ENCODE measurements around the gene SLC35F5. TPM values are rescaled to one million over a fixed set of nuclear protein-coding genes. Genes with fewer than 3 reads are reported as not detected.
"Not testable (repeated sequence)": the region's sequence is repeated elsewhere in the genome, so short reads cannot be mapped to it uniquely, and the experiment has no call there.

SLC35F5 gene
- total and polyA plus RNA-seq, 2 of the 4 experiments (the other 2 are of a cell fraction) = 30.5 to 93.4 TPM

DNA sequence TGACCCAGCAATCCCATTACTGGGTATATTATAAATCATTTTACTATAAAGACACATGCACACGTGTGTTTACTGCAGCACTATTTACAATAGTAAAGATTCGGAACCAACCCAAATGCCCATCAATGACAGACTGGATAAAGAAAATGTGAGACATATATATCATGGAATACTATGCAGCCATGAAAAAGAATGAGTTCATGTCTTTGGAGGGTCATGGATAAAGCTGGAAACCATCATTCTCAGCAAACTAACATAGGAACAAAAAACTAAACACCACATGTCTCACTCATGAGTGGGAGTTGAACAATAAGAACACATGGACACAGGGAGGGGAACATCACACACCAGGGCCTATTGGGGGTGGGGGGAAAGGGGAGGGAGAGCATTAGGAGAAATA is 58.2 kb downstream of the SLC35F5 start:
- H3K9me1 ChIP-seq (ENCODE audit: insufficient read depth, low read length); ATAC-seq (ENCODE audit: low read depth); DNase-seq; H3K9ac ChIP-seq (ENCODE audit: low read depth, low read length); H2AK5ac ChIP-seq (ENCODE audit: low read depth, low read length); intact Hi-C loops (cut with micrococcal nuclease); H3K23ac ChIP-seq (ENCODE audit: low read depth, low read length); dilution Hi-C loops (cut with HindIII; ENCODE audit: low sequenced_read_pairs, unreplicated experiment); H3K4me1 ChIP-seq (ENCODE audit: control insufficient read depth, insufficient read depth, low read length); H3K27me3 ChIP-seq (ENCODE audit: control insufficient read depth, insufficient read depth, low read length); H3K4ac ChIP-seq (ENCODE audit: low read depth, low read length); H2BK5ac ChIP-seq (ENCODE audit: low read depth, low read length, poor library complexity, severe bottlenecking); H2BK120ac ChIP-seq (ENCODE audit: low read depth, low read length); H4K20me1 ChIP-seq (ENCODE audit: insufficient read depth, low read length); H2BK15ac ChIP-seq (ENCODE audit: low read depth, low read length); H3K4me3 ChIP-seq (ENCODE audit: insufficient read depth, low read depth, low read length); H4K8ac ChIP-seq (ENCODE audit: low read depth in 2 of 2, low read length in 2 of 2); H3K18ac ChIP-seq (ENCODE audit: low read depth, low read length); H3K9me3 ChIP-seq (ENCODE audit: control insufficient read depth, insufficient read depth, low read length); H2AK9ac ChIP-seq (replicated peaks; ENCODE audit: low read depth, low read length, poor library complexity); H2BK20ac ChIP-seq (ENCODE audit: low read depth, low read length); H3K4me2 ChIP-seq (ENCODE audit: low read depth, low read length); H3K36me3 ChIP-seq (ENCODE audit: control insufficient read depth, insufficient read depth, low read length); H4K5ac ChIP-seq (ENCODE audit: low read depth, low read length); H3K79me1 ChIP-seq (ENCODE audit: low read depth in 1 of 2, low read length in 2 of 2); H4K91ac ChIP-seq (ENCODE audit: insufficient read depth, low read depth, low read length); POLR2A ChIA-PET (ENCODE audit: unreplicated experiment); H3K56ac ChIP-seq (ENCODE audit: extremely low read depth, insufficient read depth, low read length); in situ Hi-C loops (cut with MboI; ENCODE audit: low sequenced_read_pairs); H3K27ac ChIP-seq (ENCODE audit: insufficient read depth, low read length); H2AFZ ChIP-seq (replicated peaks; ENCODE audit: low read length, poor library complexity); H3K14ac ChIP-seq (replicated peaks; ENCODE audit: low read depth, low read length); BruUV-seq (replicated peaks): not testable (repeated sequence)
- CTCF ChIA-PET = interaction anchor here (0.6 kb wide), 1 partner anchor 117 kb away, joined by 3 read pairs; no protein-coding TSS in a partner anchor
- WGBS, 2 experiments (ENCODE audit: extremely low coverage in 2 of 2, insufficient read length in 1 of 2) = no CpG with 5 or more reads among the region's 2 CpGs
